Body of pancreas (tissue), 4 donors: Measurements from ENCODE around the gene SUPT3H. TPM values are rescaled to one million over a fixed set of nuclear protein-coding genes. Genes with fewer than 3 reads are reported as not detected.
"Not testable (repeated sequence)": the region's sequence is repeated elsewhere in the genome, so short reads cannot be mapped to it uniquely, and the experiment has no call there.

Experiments used
- ATAC-seq: fragments of 150-250 bp; one replicate; pipeline ENCODE4 v1.9.1; 2016
- DNase-seq, 4 donors: peaks; one replicate each; pipeline ENCODE4 v3.0.0-alpha.2; 2019
- H3K27ac ChIP-seq, 4 donors: fragments of 200-600 bp; sonication (generic); 1 replicate in 3 of 4; 2 replicates in 1 of 4; pipeline versions ENCODE4 v1.5.1 to v1.6.1; 2016 to 2019; ENCODE audit warnings: mild to moderate bottlenecking in 1 of 4, mixed read lengths in 1 of 4, moderate library complexity in 1 of 4
- H3K27me3 ChIP-seq, 2 donors: fragments of 200-600 bp; sonication (generic); one replicate each; pipeline ENCODE4 v1.6.0; 2016; ENCODE audit warnings: mild to moderate bottlenecking in 1 of 2
- H3K36me3 ChIP-seq, 2 donors: fragments of 200-600 bp; sonication (generic); replicated peaks in 1 of 2; 2 replicates each; pipeline ENCODE4 v1.5.1; 2016; ENCODE audit warnings: low read depth in 2 of 2; ENCODE audit not compliant: insufficient read depth in 1 of 2
- H3K4me1 ChIP-seq: fragments of 200-600 bp; sonication (generic); one replicate; pipeline ENCODE4 v1.6.0; 2016
- H3K4me3 ChIP-seq, 2 donors: fragments of 200-600 bp; sonication (generic); 1 replicate in 1 of 2; 2 replicates in 1 of 2; pipeline ENCODE4 v1.5.1; 2016 to 2019
- H3K9me3 ChIP-seq, 3 donors: fragments of 200-600 bp; sonication (generic); 1 replicate in 2 of 3; 2 replicates in 1 of 3; pipeline ENCODE4 v1.5.1; 2016
- POLR2A ChIP-seq, 3 donors: fragments of 450-650 bp; IDR thresholded peaks; one replicate each; pipeline ENCODE4 v1.6.1; 2016; ENCODE audit warnings: antibody characterized with exemption in 3 of 3, mild to moderate bottlenecking in 2 of 3
- WGBS, 2 donors: methylation state at CpG; one replicate each; pipeline ENCODE4 v1.1.5; 2017; 5-methylcytosine and 5-hydroxymethylcytosine counted together
- intact Hi-C: fragments of 100-400 bp; cut with DNase I; formaldehyde crosslinking; loops from one replicate; pipeline ENCODE4 v1.15.1; 2023
- total RNA-seq, 2 donors: library from RNA; depleted of rRNA; stranded (reverse); fragments of >200 nt; gene quantifications; one replicate each; pipeline ENCODE4 v1.1.0, GENCODE V29; 2016
- TF ChIP-seq, protein P1 (sequence below), 7 experiments: fragments of 450-650 bp in 4 of 7; fragments of 200-600 bp in 3 of 7; sonication (generic) in 3 of 7; IDR thresholded peaks; one replicate each; pipeline ENCODE4 v1.5.1; 2016 to 2019; ENCODE audit warnings: antibody characterized with exemption in 7 of 7

Gene SUPT3H
- total RNA-seq, 2 donors from 2014 or later: 4.9 to 6.7 TPM

DNA sequence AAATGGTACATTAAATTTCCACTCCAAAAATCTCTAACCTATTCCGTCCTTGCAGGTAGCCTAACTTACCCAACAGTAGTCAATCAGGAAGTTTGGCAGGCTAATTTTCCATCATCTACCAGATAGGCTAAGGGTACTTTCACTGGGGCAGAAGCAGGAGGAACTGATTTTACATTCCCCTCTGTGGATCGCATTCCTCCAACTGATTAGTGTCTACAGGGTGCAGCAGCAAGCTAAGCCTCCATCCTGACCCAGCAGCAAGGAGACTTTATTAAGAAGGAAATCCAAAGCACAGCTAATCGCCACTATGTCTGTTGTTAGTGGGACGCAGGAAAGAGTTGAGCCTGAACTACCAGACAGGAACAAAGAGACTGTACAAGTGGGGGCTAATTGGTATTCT is 192.8 kb downstream of the SUPT3H start:
- no peak overlapping the region for H3K27ac ChIP-seq
- WGBS, 2 donors: 89 to 93% methylated on average over 4 of the region's 4 CpGs
- no peaks in the 10 kb centered on the region for H3K4me1 ChIP-seq
- H3K27me3 ChIP-seq: no peaks in the 10 kb centered on the region
- H3K36me3 ChIP-seq: no peaks in the 10 kb centered on the region
- no peaks in the 10 kb centered on the region for H3K9me3 ChIP-seq
- no peak for ATAC-seq
- TF ChIP-seq, protein P1, sequence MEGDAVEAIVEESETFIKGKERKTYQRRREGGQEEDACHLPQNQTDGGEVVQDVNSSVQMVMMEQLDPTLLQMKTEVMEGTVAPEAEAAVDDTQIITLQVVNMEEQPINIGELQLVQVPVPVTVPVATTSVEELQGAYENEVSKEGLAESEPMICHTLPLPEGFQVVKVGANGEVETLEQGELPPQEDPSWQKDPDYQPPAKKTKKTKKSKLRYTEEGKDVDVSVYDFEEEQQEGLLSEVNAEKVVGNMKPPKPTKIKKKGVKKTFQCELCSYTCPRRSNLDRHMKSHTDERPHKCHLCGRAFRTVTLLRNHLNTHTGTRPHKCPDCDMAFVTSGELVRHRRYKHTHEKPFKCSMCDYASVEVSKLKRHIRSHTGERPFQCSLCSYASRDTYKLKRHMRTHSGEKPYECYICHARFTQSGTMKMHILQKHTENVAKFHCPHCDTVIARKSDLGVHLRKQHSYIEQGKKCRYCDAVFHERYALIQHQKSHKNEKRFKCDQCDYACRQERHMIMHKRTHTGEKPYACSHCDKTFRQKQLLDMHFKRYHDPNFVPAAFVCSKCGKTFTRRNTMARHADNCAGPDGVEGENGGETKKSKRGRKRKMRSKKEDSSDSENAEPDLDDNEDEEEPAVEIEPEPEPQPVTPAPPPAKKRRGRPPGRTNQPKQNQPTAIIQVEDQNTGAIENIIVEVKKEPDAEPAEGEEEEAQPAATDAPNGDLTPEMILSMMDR (IDR thresholded peaks at IDR 0.05): no peak
- no peak for TF ChIP-seq POLR2A (IDR thresholded peaks at IDR 0.05)
- intact Hi-C loops: no loop called here
- no peak for DNase-seq
- no peak overlapping the region for H3K4me3 ChIP-seq

DNA sequence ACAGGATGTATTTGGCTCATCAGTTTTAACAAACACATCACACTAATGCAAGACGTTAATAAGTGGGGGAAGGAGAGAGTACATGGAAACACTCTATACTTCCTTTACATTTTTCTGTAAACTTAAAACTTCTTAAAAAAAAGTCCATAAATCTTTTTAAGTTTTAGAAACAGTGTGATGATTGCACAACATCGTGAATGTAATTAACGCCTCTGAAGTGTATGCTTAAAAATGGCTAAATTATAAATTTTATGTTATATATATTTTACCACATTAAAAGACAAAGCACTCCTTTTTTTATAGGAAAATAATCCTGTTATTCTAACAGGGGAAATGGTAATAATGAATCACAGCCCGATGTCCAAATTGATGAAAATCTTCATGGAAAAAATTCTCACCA is 193.7 kb downstream of the SUPT3H start:
- no peak for DNase-seq
- no peak for TF ChIP-seq POLR2A (IDR thresholded peaks at IDR 0.05)
- TF ChIP-seq, protein P1 (IDR thresholded peaks at IDR 0.05): no peak
- Histone ChIP-seq H3K4me1 (no peaks in the 10 kb centered on the region), H3K27ac (no peak overlapping the region), H3K36me3 (no peaks in the 10 kb centered on the region), H3K27me3 (no peaks in the 10 kb centered on the region), H3K4me3 (no peak overlapping the region), H3K9me3 (no peaks in the 10 kb centered on the region)
- WGBS, 2 donors: 86 to 88% methylated on average over 4 of the region's 4 CpGs
- intact Hi-C loops: no loop called here
- ATAC-seq: no peak

DNA sequence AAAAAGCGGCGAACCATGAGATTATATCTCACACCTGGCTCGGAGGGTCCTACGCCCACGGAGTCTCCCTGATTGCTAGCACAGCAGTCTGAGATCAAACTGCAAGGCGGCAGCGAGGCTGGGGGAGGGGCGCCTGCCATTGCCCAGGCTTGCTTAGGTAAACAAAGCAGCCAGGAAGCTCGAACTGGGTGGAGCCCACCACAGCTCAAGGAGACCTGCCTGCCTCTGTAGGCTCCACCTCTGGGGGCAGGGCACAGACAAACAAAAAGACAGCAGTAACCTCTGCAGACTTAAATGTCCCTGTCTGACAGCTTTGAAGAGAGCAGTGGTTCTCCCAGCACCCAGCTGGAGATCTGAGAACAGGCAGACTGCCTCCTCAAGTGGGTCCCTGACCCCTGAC is 201.4 kb downstream of the SUPT3H start:
- H3K4me3 ChIP-seq, H3K4me1 ChIP-seq, H3K27ac ChIP-seq, DNase-seq, H3K27me3 ChIP-seq, H3K36me3 ChIP-seq, H3K9me3 ChIP-seq, ATAC-seq, intact Hi-C loops: not testable (repeated sequence)
- 33% methylated on average over 1 of the region's 9 CpGs; no CpG with 5 or more reads in 1 of the 2 donors for WGBS, 2 donors

- intact Hi-C loops: no loop called here
- Histone ChIP-seq H3K27ac (no peak overlapping the region), H3K9me3 (no peaks in the 10 kb centered on the region), H3K36me3 (no peaks in the 10 kb centered on the region), H3K4me1 (no peaks in the 10 kb centered on the region), H3K27me3 (no peaks in the 10 kb centered on the region), H3K4me3 (no peak overlapping the region)
- WGBS, 2 donors: 79 to 85% methylated on average over 7 of the region's 7 CpGs
- DNase-seq (no peak), ATAC-seq (no peak)
- TF ChIP-seq, protein P1 (IDR thresholded peaks at IDR 0.05): no peak
- no peak for TF ChIP-seq POLR2A (IDR thresholded peaks at IDR 0.05)
These were observed 202.5 kb downstream of the SUPT3H start for GRCh38 chr6:45175272-45175671.

DNA sequence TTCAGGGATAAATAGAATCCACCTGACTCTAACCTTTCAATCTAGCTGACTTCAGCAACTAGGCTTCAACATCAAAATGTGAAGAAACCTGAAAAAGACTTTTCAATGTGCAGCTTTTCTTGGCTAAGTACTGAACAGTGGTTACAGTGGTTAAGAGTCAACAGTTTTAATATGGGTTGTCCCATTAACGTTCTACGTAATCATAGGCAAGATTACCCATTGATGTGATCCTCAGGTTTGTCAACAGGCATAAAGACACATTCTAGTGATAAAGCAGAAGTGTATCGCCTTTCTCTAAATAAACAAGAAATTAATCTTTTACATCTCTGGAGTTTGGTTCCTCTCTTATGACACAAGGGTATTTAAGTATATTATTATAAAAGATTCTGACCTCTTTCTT is 203.7 kb downstream of the SUPT3H start:
- intact Hi-C loops: no loop called here
- WGBS, 2 donors: 55 to 69% methylated on average over 3 of the region's 3 CpGs

More for the DNA sequence above, 203.7 kb downstream of the SUPT3H start:
- Histone ChIP-seq H3K9me3 (no peaks in the 10 kb centered on the region), H3K36me3 (no peaks in the 10 kb centered on the region), H3K27me3 (no peaks in the 10 kb centered on the region), H3K4me1 (no peaks in the 10 kb centered on the region), H3K4me3 (no peak overlapping the region), H3K27ac (no peak overlapping the region)
- TF ChIP-seq POLR2A (IDR thresholded peaks at IDR 0.05): no peak
- TF ChIP-seq, protein P1 (IDR thresholded peaks at IDR 0.05): no peak
- no peak for ATAC-seq
- no peak for DNase-seq
